ENCODE measurements around the gene SHB. TPM values are rescaled to one million over a fixed set of nuclear protein-coding genes. Genes with fewer than 3 reads are reported as not detected.

Gene SHB
- total RNA-seq, 1 experiment from 2014 or later, result 12.2 TPM

DNA sequence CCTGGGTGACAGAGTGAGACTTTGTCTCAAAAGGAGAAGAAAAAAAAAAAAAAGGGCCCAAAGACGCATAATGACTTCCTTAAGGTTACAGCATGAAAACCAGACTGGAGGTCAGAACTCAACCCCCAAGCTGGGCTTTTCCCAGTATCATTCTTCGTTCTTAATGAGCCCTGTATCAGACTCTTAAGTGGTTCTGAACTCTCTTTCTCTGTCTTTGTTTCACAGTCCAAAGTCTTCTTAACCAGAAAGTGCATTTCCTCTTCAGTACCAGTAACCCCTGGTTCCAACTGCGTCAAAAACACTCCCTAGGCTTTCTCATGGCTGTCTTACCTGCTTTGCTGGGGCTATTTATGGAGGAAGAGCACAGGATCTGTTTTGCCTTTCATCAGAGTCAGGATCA, 38.4 kb upstream of the SHB start (continued):
- TF ChIP-seq, protein P1, sequence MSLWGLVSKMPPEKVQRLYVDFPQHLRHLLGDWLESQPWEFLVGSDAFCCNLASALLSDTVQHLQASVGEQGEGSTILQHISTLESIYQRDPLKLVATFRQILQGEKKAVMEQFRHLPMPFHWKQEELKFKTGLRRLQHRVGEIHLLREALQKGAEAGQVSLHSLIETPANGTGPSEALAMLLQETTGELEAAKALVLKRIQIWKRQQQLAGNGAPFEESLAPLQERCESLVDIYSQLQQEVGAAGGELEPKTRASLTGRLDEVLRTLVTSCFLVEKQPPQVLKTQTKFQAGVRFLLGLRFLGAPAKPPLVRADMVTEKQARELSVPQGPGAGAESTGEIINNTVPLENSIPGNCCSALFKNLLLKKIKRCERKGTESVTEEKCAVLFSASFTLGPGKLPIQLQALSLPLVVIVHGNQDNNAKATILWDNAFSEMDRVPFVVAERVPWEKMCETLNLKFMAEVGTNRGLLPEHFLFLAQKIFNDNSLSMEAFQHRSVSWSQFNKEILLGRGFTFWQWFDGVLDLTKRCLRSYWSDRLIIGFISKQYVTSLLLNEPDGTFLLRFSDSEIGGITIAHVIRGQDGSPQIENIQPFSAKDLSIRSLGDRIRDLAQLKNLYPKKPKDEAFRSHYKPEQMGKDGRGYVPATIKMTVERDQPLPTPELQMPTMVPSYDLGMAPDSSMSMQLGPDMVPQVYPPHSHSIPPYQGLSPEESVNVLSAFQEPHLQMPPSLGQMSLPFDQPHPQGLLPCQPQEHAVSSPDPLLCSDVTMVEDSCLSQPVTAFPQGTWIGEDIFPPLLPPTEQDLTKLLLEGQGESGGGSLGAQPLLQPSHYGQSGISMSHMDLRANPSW (CRISPR knock-in tag; conservative IDR thresholded peaks at IDR 0.05; ENCODE audit: low read depth), result no peak
- no peak for TF ChIP-seq RORB (CRISPR knock-in tag; IDR thresholded peaks at IDR 0.05)
- no peak for TF ChIP-seq ETV6 (CRISPR knock-in tag; IDR thresholded peaks at IDR 0.05)
- TF ChIP-seq ZBTB21 (CRISPR knock-in tag; IDR thresholded peaks at IDR 0.05; ENCODE audit: borderline replicate concordance), result no peak

DNA sequence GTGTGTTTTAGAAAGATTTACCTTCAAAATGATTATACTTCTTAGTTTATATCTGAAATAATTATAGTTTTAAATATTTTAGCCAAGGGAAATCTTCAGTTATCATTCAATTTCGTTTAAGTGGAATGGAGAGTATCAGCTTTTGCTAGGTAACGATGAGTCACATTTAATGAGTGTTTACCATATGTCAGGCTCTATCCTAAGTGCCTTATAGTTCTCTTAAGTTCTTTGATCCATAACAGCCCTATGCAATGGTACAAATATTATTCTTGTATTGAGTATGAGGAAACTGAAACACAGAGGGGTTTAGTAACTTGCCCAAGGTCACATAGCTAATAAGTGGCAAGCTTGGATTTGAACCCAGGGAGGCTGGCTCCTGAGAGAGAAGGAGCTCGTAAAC, 37.5 kb upstream of the SHB start:
- TF ChIP-seq NFE2L1 (CRISPR knock-in tag; IDR thresholded peaks at IDR 0.05), result no peak
- TF ChIP-seq RORB (CRISPR knock-in tag; IDR thresholded peaks at IDR 0.05), result no peak
- no peak for TF ChIP-seq TCF7 (CRISPR knock-in tag; IDR thresholded peaks at IDR 0.05; ENCODE audit: low read depth)
- TF ChIP-seq ATF1 (CRISPR knock-in tag; IDR thresholded peaks at IDR 0.05), result no peak
- TF ChIP-seq, protein P2, sequence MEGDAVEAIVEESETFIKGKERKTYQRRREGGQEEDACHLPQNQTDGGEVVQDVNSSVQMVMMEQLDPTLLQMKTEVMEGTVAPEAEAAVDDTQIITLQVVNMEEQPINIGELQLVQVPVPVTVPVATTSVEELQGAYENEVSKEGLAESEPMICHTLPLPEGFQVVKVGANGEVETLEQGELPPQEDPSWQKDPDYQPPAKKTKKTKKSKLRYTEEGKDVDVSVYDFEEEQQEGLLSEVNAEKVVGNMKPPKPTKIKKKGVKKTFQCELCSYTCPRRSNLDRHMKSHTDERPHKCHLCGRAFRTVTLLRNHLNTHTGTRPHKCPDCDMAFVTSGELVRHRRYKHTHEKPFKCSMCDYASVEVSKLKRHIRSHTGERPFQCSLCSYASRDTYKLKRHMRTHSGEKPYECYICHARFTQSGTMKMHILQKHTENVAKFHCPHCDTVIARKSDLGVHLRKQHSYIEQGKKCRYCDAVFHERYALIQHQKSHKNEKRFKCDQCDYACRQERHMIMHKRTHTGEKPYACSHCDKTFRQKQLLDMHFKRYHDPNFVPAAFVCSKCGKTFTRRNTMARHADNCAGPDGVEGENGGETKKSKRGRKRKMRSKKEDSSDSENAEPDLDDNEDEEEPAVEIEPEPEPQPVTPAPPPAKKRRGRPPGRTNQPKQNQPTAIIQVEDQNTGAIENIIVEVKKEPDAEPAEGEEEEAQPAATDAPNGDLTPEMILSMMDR (IDR thresholded peaks at IDR 0.05), result no peak
- no peak for TF ChIP-seq NR2C2 (CRISPR knock-in tag; IDR thresholded peaks at IDR 0.05)
- no peak for TF ChIP-seq PRRX2 (CRISPR knock-in tag; IDR thresholded peaks at IDR 0.05)
- TF ChIP-seq NFATC4 (CRISPR knock-in tag; IDR thresholded peaks at IDR 0.05), result no peak
- TF ChIP-seq, protein P3, sequence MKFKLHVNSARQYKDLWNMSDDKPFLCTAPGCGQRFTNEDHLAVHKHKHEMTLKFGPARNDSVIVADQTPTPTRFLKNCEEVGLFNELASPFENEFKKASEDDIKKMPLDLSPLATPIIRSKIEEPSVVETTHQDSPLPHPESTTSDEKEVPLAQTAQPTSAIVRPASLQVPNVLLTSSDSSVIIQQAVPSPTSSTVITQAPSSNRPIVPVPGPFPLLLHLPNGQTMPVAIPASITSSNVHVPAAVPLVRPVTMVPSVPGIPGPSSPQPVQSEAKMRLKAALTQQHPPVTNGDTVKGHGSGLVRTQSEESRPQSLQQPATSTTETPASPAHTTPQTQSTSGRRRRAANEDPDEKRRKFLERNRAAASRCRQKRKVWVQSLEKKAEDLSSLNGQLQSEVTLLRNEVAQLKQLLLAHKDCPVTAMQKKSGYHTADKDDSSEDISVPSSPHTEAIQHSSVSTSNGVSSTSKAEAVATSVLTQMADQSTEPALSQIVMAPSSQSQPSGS (CRISPR knock-in tag; IDR thresholded peaks at IDR 0.05; ENCODE audit: borderline replicate concordance, low read depth), result no peak
- TF ChIP-seq, protein P4, sequence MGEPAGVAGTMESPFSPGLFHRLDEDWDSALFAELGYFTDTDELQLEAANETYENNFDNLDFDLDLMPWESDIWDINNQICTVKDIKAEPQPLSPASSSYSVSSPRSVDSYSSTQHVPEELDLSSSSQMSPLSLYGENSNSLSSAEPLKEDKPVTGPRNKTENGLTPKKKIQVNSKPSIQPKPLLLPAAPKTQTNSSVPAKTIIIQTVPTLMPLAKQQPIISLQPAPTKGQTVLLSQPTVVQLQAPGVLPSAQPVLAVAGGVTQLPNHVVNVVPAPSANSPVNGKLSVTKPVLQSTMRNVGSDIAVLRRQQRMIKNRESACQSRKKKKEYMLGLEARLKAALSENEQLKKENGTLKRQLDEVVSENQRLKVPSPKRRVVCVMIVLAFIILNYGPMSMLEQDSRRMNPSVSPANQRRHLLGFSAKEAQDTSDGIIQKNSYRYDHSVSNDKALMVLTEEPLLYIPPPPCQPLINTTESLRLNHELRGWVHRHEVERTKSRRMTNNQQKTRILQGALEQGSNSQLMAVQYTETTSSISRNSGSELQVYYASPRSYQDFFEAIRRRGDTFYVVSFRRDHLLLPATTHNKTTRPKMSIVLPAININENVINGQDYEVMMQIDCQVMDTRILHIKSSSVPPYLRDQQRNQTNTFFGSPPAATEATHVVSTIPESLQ (CRISPR knock-in tag; IDR thresholded peaks at IDR 0.05), result no peak
- no peak for TF ChIP-seq ZNF423 (CRISPR knock-in tag; IDR thresholded peaks at IDR 0.05)
- TF ChIP-seq ZNF219 (CRISPR knock-in tag; IDR thresholded peaks at IDR 0.05; ENCODE audit: borderline replicate concordance), result no peak
- no peak for TF ChIP-seq ZNF671 (CRISPR knock-in tag; IDR thresholded peaks at IDR 0.05)
- TF ChIP-seq ZBTB21 (CRISPR knock-in tag; IDR thresholded peaks at IDR 0.05; ENCODE audit: borderline replicate concordance), result no peak
- TF ChIP-seq CREB1 (CRISPR knock-in tag; IDR thresholded peaks at IDR 0.05), result no peak
- TF ChIP-seq MXD4 (CRISPR knock-in tag; IDR thresholded peaks at IDR 0.05; ENCODE audit: borderline replicate concordance), result no peak
- TF ChIP-seq, protein P5, sequence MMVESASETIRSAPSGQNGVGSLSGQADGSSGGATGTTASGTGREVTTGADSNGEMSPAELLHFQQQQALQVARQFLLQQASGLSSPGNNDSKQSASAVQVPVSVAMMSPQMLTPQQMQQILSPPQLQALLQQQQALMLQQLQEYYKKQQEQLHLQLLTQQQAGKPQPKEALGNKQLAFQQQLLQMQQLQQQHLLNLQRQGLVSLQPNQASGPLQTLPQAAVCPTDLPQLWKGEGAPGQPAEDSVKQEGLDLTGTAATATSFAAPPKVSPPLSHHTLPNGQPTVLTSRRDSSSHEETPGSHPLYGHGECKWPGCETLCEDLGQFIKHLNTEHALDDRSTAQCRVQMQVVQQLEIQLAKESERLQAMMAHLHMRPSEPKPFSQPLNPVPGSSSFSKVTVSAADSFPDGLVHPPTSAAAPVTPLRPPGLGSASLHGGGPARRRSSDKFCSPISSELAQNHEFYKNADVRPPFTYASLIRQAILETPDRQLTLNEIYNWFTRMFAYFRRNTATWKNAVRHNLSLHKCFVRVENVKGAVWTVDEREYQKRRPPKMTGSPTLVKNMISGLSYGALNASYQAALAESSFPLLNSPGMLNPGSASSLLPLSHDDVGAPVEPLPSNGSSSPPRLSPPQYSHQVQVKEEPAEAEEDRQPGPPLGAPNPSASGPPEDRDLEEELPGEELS (CRISPR knock-in tag; IDR thresholded peaks at IDR 0.05), result no peak
- POLR2A ChIA-PET, result no interaction called here
- no peaks in the 10 kb centered on the region for H3K9me3 Mint-ChIP-seq
- no peak overlapping the region for H3K4me3 Mint-ChIP-seq
- no peaks in the 10 kb centered on the region; the same call in none of the 2 replicates for H3K27me3 Mint-ChIP-seq (ENCODE audit: low read depth)
- no peak overlapping the region for H3K27ac Mint-ChIP-seq
- CTCF ChIA-PET, result interaction anchor here (1.0 to 2.3 kb wide), 2 partner anchors 19 to 193 kb away, joined by 3 to 7 read pairs; no protein-coding TSS in a partner anchor
- no peaks in the 10 kb centered on the region for H3K36me3 Mint-ChIP-seq
- ATAC-seq, result no peak
- no peaks in the 10 kb centered on the region for H3K4me1 Mint-ChIP-seq
- no peak for DNase-seq (ENCODE audit: low spot score)

Data from WTC11 (cell line).